NCI-H2081 treated with DMSO at 0.1 percent for 48 hours (cell line): Measurements from ENCODE around the gene ENOSF1.

ENCODE experiments used
- DNase-seq: peaks from one replicate; lab custom pipeline; 2025; lab: John Stamatoyannopoulos, UW

Gene ENOSF1

DNA sequence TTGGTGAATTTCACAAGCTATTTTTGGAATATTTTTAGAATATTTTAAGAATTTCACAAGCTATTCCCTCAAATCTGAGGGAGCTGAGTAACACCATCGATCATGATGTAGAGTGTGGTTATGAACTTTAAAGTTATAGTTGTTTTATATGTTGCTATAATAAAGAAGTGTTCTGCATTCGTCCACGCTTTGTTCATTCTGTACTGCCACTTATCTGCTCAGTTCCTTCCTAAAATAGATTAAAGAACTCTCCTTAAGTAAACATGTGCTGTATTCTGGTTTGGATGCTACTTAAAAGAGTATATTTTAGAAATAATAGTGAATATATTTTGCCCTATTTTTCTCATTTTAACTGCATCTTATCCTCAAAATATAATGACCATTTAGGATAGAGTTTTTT, 39.1 kb downstream of the ENOSF1 start:
- no peak for DNase-seq

DNA sequence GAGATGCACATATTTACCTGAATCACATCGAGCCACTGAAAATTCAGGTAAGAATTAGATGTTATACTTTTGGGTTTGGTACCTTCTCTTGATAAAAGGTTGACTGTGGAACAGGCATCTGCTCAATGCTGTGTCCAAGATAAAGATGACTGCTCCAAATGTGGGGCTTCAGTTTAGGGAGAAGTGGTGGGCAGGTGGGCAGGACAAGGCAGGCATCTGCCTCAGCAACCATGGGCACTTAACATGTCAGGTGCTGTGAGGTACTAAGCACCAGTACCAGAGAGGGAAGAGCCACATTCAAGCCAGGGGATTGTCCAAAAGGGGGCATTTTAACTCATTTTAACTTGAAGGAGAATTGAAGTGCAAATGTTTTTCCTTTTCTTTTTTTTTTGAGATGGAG, 41.0 kb downstream of the ENOSF1 start:
- no peak for DNase-seq

DNA sequence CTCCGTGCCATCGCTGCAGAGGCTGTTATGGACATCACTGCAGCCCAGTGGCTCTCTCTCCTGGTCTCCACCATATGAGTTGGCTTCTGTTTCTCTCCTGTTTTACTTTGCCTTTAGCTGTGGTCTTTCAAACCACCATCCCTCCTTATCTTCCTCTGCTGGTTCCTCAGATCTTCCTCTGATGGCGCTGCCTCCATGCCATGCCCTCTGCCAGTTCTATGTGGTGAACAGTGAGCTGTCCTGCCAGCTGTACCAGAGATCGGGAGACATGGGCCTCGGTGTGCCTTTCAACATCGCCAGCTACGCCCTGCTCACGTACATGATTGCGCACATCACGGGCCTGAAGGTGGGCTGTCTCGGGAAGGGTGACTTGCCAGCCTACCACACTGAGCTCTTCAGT, 41.9 kb downstream of the ENOSF1 start:
- DNase-seq, result no peak

DNA sequence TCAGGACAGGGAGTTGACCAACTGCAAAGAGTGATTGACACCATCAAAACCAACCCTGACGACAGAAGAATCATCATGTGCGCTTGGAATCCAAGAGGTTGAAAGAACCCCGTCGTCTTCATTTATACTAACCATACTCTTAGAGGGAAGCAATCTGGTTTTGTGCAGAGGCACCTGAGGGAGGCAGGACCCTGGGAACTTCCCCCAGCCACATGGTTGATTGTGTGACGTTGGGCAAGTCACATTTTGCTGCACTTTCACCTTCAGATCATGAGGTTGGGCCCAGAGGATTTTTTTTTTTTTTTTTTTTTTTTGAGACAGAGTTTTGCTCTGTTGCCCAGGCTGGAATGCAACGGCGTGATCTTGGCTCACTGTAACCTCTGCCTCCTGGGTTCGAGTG, 43.4 kb downstream of the ENOSF1 start:
- DNase-seq, result no peak

DNA sequence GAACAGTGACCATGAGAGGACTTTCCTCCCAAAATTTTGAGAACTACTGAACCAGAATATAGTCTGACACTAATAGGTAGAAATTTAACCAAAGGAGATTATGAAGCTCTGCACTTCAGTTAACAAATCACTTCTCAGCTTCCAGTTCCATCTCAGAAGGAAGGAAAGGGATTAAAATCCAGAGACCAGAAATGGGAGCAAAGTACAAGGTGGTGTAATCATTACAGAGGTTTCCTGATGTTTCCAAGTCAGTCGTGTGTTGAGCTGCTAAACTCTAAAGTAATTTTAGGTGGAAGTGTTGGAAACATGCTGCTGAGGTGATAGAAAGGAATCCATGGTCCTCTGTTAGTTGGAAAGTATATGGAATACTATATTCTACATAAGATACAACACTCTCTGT, 44.2 kb downstream of the ENOSF1 start:
- no peak for DNase-seq

DNA sequence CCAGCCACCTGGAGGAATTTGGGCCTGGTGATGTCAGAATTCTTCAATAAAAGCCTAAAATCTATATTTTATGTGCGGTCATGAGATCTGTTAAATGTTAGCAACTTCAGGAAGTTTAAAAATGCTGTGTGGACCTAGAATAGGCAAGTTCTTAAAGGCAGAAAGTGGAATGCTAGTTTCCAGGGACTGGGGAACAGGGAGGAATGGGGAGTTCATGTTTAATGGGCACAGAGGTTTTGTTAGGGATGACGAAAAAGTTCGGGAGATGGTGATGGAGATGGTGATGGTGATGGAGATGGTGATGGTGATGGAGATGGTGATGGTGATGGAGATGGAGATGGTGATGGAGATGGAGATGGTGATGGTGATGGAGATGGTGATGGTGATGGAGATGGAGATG, 45.8 kb downstream of the ENOSF1 start:
- DNase-seq, result no peak

DNA sequence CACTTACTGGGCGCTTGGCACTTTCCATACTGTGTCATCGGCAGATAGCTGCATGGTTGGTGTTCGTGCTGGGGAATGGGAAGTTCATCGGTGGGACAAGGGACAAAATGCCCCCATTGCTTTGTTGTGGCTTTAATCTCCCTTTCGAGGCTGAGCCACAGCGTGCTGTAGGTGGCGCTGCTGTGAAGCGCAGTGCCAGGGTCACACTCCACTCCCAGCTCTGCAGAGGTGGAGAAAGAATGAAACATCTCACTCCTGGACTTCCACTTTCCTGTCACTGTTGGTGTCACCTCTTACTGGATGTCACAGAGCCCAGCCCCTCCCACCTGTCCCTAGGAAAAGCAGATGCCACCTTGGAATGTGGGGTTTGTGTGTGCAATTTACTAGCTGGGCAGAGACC, 46.3 kb downstream of the ENOSF1 start:
- DNase-seq, result no peak

DNA sequence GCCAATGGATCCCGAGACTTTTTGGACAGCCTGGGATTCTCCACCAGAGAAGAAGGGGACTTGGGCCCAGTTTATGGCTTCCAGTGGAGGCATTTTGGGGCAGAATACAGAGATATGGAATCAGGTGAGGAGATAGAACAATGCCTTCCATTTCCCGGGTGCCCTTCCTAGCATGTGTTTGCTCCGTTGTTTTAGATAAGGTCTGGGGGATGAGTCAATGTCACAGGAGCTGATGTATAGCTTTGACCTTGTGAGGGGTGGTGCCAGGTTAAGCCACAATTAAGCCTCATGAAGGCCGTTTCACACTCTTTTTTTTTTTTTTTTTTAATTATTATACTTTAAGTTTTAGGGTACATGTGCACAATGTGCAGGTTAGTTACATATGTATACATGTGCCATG, 50.2 kb downstream of the ENOSF1 start:
- no peak for DNase-seq

DNA sequence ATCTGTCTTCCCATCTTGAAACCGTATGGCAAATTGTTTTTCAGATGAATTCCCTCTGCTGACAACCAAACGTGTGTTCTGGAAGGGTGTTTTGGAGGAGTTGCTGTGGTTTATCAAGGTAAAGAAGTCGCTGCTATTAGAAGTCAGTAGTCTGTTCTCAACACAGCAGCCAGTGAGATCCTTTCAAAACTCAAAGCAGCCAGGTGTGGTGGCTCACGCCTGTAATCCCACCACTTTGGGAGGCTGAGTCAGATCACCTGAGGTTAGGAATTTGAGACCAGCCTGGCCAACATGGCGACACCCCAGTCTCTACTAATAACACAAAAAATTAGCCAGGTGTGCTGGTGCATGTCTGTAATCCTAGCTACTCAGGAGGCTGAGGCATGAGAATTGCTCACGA, 52.8 kb downstream of the ENOSF1 start:
- DNase-seq, result no peak

DNA sequence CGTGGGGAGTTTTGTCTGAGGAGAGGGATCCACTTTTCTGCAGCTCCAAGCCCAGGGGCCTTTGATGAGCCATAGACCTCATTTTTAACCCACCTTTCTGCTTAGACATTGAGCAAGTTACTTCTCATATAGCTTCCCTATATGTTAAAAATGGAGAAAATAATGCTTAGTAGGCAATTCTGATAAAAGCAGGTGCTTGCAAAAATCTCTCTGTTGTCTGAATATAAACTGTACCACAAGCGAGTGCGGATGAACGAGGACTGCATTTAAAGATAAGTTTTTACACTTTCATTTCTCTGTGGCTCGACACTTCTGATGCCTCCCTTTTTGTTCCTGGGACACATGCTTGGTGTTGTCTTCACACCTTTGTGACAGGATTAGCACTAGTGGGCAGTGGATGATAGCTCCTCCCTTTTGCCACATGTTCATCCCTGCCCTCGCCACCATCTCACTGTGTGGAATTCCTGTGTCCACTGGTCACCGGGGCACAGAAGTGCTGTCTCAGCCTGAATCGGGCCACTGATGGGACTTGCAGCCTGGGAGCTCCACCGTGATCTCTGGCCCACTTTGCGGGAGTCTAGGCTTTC, 53.4 kb downstream of the ENOSF1 start:
- DNase-seq, result no peak

- peak; percentile 36 for DNase-seq
These were observed 54.2 kb downstream of the ENOSF1 start for GRCh38 chr18:658001-658946.

GRCh38 chr18:657311-658000, 55.0 kb downstream of the ENOSF1 start, which contains the start of gene TYMS:
TSS of gene TYMS (plus strand) at chr18:657653. CDS start at chr18:657743, 90 bp downstream.
- peak; percentile 28 for DNase-seq

- DNase-seq, result no peak
These were observed 57.0 kb downstream of the ENOSF1 start for GRCh38 chr18:655445-655844.

DNA sequence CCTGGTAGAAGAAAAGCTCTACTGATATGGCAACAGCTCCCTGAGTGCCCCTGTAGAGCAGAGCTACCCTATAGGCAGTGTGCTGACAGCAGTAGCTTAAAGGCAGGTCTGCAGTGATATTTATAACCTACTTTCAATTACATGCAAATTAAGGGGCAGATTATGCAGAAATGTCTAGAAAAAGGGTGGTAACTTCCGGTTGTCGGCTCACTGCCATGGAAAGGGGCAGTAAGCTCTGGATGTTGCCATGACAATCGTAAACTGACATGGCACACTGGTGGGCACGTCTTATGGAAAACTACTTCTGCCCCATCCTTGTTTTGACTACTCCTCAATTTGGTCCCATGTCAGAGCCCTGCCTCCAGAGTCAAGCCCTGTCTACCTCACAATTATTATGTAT, 57.8 kb downstream of the ENOSF1 start:
- no peak for DNase-seq

- DNase-seq, result no peak
These were observed 58.9 kb downstream of the ENOSF1 start for GRCh38 chr18:653512-653911.

DNA sequence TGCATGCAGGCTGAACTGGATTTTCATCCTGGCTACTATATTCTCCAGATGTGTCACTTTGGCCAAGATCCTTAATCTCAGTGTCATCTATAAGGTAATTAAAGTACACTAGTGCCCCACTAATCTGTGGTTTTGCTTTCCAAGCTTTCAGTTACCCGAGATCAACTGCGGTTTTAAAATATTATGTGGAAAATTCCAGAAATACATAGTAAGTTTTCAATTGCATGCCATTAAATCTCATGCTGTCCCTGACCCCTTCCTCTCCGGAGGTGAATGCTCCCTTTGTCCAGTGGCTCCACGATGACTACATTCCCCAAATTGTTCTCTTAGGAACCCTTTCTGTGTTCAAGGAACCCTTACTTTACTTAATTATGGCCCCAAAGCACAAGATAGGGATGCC, 60.3 kb downstream of the ENOSF1 start:
- no peak for DNase-seq

DNA sequence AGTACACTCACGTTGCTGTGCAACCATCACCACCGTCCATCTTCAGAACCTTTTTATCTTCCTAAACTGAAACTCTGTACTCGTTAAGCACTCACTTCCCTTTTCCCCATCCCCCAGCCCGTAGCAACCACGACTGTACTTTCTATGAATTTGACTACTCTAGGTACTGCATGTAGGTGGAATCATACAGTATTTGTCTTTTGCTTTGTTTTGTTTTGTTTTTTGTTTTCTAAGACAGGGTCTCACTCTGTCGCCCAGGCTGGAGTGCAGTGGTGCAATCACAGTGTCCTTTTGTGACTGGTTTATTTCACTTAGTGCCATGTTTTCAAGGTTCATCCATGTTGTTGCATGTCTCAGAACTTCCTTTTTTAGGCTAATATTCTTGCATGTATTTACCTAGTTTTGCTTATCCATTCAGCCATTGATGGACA, 62.0 kb downstream of the ENOSF1 start:
- DNase-seq, result no peak

DNA sequence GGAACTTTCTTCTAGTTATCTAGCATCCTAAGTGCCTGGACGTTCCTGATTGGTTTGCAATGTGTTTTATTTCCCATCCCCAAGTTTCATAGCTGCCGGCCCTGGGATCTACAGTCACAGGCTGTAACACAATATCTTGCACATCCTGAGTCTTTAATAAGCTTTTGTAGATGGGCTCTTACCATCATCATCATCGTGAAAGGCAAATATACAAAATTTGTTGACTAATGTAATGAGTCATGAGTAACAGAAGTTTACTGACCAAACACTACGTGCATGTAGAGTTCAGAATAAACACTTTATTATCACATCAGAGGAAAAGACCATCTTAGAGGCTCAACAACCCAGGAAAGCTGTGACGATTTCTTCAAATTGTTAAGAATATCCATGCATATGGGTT, 63.1 kb downstream of the ENOSF1 start:
- DNase-seq, result no peak

DNA sequence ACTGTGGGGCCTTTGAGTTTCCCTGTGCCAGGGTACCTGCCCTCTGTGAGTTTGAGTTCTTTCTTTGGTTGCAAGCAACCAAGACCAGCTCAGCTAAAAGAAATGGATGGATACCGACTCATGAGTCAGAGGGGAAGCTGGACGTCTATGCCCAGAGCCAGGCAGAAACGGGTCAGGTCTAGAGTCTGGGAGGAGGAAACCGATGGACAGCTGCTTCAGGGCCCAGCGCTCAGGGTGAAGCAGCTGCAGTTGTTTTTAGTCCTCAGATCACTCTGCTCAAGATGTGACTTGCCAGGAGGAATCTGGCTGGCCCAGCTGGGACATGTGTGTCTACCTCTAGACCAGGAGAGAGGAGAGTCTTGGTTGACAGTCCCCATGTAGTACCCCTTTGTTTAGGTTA, 65.1 kb downstream of the ENOSF1 start:
- DNase-seq, result no peak

GRCh38 chr18:644395-645004, 67.9 kb downstream of the ENOSF1 start:
- no peak for DNase-seq

GRCh38 chr18:641224-641623, 71.2 kb downstream of the ENOSF1 start:
- no peak for DNase-seq

- DNase-seq, result no peak
These were observed 77.3 kb downstream of the ENOSF1 start for GRCh38 chr18:635171-635570.
